Ascending aorta (tissue), 2 donors: ENCODE results near the gene SUPT6H. TPM values are rescaled to one million over a fixed set of nuclear protein-coding genes. Genes with fewer than 3 reads are reported as not detected.

Experiments
- DNase-seq, 2 donors: peaks; one replicate each; pipeline ENCODE4 v3.0.0-alpha.2; 2019; ENCODE audit warnings: low spot score in 2 of 2
- H3K27ac ChIP-seq, 2 donors: fragments of 200-600 bp; sonication (generic); one replicate each; pipeline ENCODE4 v1.5.1; 2016 to 2017; ENCODE audit warnings: mild to moderate bottlenecking in 1 of 2
- H3K27me3 ChIP-seq: fragments of 200-600 bp; sonication (generic); one replicate; pipeline ENCODE4 v1.5.1; 2017
- H3K36me3 ChIP-seq, 2 donors: fragments of 200-600 bp; sonication (generic); one replicate each; pipeline ENCODE4 v1.5.1; 2016
- H3K4me1 ChIP-seq, 2 donors: fragments of 200-600 bp; sonication (generic); one replicate each; pipeline ENCODE4 v1.5.1; 2016 to 2017; ENCODE audit warnings: mild to moderate bottlenecking in 1 of 2
- H3K4me3 ChIP-seq, 2 donors: fragments of 200-600 bp; sonication (generic); one replicate each; pipeline ENCODE4 v1.5.1; 2016 to 2017; ENCODE audit warnings: mild to moderate bottlenecking in 1 of 2
- H3K9me3 ChIP-seq, 2 donors: fragments of 200-600 bp; sonication (generic); one replicate each; pipeline ENCODE4 v1.5.1; 2016
- intact Hi-C: fragments of 100-400 bp; cut with DNase I; formaldehyde crosslinking; loops from one replicate; pipeline ENCODE4 v1.15.1; 2023
- total RNA-seq: library from RNA; depleted of rRNA; stranded (reverse); fragments of >200 nt; gene quantifications from one replicate; pipeline ENCODE4 v1.1.0, GENCODE V29; 2016
- TF ChIP-seq, protein P1 (sequence below), 3 experiments: fragments of 200-600 bp in 2 of 3; fragments of 450-650 bp in 1 of 3; sonication (generic) in 2 of 3; IDR thresholded peaks; one replicate each; pipeline ENCODE4 v1.5.1; 2016 to 2019; ENCODE audit warnings: antibody characterized with exemption in 3 of 3, mild to moderate bottlenecking in 1 of 3, moderate library complexity in 1 of 3

The SUPT6H gene
- total RNA-seq, 1 donor from 2014 or later = 43.7 TPM

DNA sequence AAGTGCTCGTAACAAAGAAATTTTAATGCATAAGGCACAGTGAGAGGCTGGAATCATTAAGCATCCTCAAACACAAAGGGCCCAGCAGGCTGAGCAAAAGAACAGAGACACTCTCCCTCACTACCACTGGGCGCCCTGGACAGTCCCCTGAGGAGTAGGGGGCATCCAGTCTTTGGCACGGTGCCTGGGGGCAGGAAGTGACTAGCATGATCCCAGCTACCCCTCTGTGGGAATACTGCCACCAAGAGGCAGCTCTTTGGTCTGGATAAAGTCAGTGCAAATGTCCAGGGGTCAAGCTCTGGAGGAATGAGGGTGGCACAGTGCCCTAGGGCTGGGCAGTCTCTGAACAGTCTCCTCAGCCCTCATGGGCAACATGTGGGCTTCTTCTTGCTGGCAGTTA is 52.3 kb downstream of the SUPT6H start:
- Histone ChIP-seq H3K4me3 (no peak overlapping the region), H3K4me1 (peaks cover 10 to 36% of the 10 kb centered on the region in 2 donors), H3K27ac (no peak overlapping the region), H3K27me3 (no peaks in the 10 kb centered on the region), H3K36me3 (peaks cover 11 to 27% of the 10 kb centered on the region in 2 donors), H3K9me3 (no peaks in the 10 kb centered on the region)
- TF ChIP-seq, protein P1, sequence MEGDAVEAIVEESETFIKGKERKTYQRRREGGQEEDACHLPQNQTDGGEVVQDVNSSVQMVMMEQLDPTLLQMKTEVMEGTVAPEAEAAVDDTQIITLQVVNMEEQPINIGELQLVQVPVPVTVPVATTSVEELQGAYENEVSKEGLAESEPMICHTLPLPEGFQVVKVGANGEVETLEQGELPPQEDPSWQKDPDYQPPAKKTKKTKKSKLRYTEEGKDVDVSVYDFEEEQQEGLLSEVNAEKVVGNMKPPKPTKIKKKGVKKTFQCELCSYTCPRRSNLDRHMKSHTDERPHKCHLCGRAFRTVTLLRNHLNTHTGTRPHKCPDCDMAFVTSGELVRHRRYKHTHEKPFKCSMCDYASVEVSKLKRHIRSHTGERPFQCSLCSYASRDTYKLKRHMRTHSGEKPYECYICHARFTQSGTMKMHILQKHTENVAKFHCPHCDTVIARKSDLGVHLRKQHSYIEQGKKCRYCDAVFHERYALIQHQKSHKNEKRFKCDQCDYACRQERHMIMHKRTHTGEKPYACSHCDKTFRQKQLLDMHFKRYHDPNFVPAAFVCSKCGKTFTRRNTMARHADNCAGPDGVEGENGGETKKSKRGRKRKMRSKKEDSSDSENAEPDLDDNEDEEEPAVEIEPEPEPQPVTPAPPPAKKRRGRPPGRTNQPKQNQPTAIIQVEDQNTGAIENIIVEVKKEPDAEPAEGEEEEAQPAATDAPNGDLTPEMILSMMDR (IDR thresholded peaks at IDR 0.05) = no peak
- intact Hi-C loops = no loop called here
- DNase-seq = no peak

GRCh38 chr17:28715217-28715616 is 53.2 kb downstream of the SUPT6H start:
- Histone ChIP-seq H3K27me3 (no peaks in the 10 kb centered on the region), H3K4me1 (peaks cover 7 to 33% of the 10 kb centered on the region in 2 donors), H3K4me3 (no peak overlapping the region), H3K36me3 (peaks cover 11 to 27% of the 10 kb centered on the region in 2 donors), H3K27ac (no peak overlapping the region), H3K9me3 (no peaks in the 10 kb centered on the region)
- intact Hi-C loops = loop anchor here (5.0 kb wide), 1 partner anchor 308 kb away; the partner anchor contains the start of gene SLC46A1
- no peak for DNase-seq
- TF ChIP-seq, protein P1 (IDR thresholded peaks at IDR 0.05) = no peak

- Histone ChIP-seq H3K9me3 (no peaks in the 10 kb centered on the region), H3K27me3 (no peaks in the 10 kb centered on the region), H3K36me3 (peaks cover 11 to 34% of the 10 kb centered on the region in 2 donors), H3K4me1 (peaks cover 11 to 43% of the 10 kb centered on the region in 2 donors), H3K27ac (peak overlapping the region; percentile 98), H3K4me3 (peak overlapping the region; percentile 82 to 85)
- TF ChIP-seq, protein P1 (IDR thresholded peaks at IDR 0.05) = no peak
- intact Hi-C loops = loop anchor here (5.0 kb wide), 1 partner anchor 310 kb away; the partner anchor contains the start of gene SLC46A1
- DNase-seq = peak in 1 of 2 donors; percentile 73
These were observed 55.0 kb downstream of the SUPT6H start for GRCh38 chr17:28716740-28717577.

- Histone ChIP-seq H3K36me3 (peaks cover 17 to 42% of the 10 kb centered on the region in 2 donors), H3K27ac (peak within 1 kb of the TSS; percentile 98), H3K9me3 (no peaks in the 10 kb centered on the region), H3K27me3 (no peaks in the 10 kb centered on the region), H3K4me1 (peaks cover 11 to 40% of the 10 kb centered on the region in 2 donors), H3K4me3 (peak within 1 kb of the TSS; percentile 82 to 85)
- peak; percentile 36 to 92 for DNase-seq
- intact Hi-C loops = loop anchor here (2.0 to 5.0 kb wide), 3 partner anchors 73 to 310 kb away; partner anchors contain the start of genes BLTP2, PHF12 and SLC46A1
- TF ChIP-seq, protein P1 (IDR thresholded peaks at IDR 0.05) = peak in 2 of 3 experiments; percentile 27 to 52
These were observed 55.8 kb downstream of the SUPT6H start, which contains the start of gene RAB34 for GRCh38 chr17:28717578-28718332. Gene RAB34 (minus strand): TSS chr17:28717868. CDS start chr17:28717266, 602 bp downstream.

- no peak for DNase-seq
- H3K4me3 ChIP-seq = peak overlapping the region; percentile 82 to 85
- H3K4me1 ChIP-seq = peaks cover 11 to 40% of the 10 kb centered on the region in 2 donors
- H3K9me3 ChIP-seq = no peaks in the 10 kb centered on the region
- peak overlapping the region; percentile 98 for H3K27ac ChIP-seq
- intact Hi-C loops = loop anchor here (2.0 to 5.0 kb wide), 3 partner anchors 74 to 311 kb away; partner anchors contain the start of genes BLTP2, PHF12 and SLC46A1
- no peaks in the 10 kb centered on the region for H3K27me3 ChIP-seq
- TF ChIP-seq, protein P1 (IDR thresholded peaks at IDR 0.05) = no peak
- H3K36me3 ChIP-seq = peaks cover 25 to 46% of the 10 kb centered on the region in 2 donors
These were observed 56.5 kb downstream of the SUPT6H start for GRCh38 chr17:28718333-28719020.
